HG02588 (cell line): ENCODE results near the gene HEY2.
A peak's percentile ranks its signal among the peaks of the same experiment; 100 is the strongest.
"Not testable (repeated sequence)": the region's sequence is repeated elsewhere in the genome, so short reads cannot be mapped to it uniquely, and the experiment has no call there.

ENCODE experiments used
- ATAC-seq: cut with Tn5 transposase; IDR thresholded peaks from one replicate; pipeline ENCODE4 v1.9.1; 2021; ENCODE audit warnings: mild to moderate bottlenecking, moderate library complexity; ENCODE audit not compliant: unreplicated experiment

The HEY2 gene

GRCh38 chr6:125765944-125766343, 16.5 kb downstream of the HEY2 start:
- no peak for ATAC-seq

- ATAC-seq: no peak
Observed at GRCh38 chr6:125766641-125767040, 17.2 kb downstream of the HEY2 start.

- no peak for ATAC-seq
Observed at GRCh38 chr6:125769147-125769783, 19.8 kb downstream of the HEY2 start.

GRCh38 chr6:125773387-125774341, 24.2 kb downstream of the HEY2 start:
- ATAC-seq: no peak

- ATAC-seq: not testable (repeated sequence)
Observed at GRCh38 chr6:125776107-125776826, 26.8 kb downstream of the HEY2 start.

GRCh38 chr6:125779924-125780539, 30.6 kb downstream of the HEY2 start:
- ATAC-seq: peak; percentile 85

- ATAC-seq: peak; percentile 75
Observed at GRCh38 chr6:125780540-125781313, 31.3 kb downstream of the HEY2 start.

- ATAC-seq: peak; percentile 30
Observed at GRCh38 chr6:125781314-125781868, 32.0 kb downstream of the HEY2 start.

- no peak for ATAC-seq
Observed at GRCh38 chr6:125784365-125784764, 34.9 kb downstream of the HEY2 start.

GRCh38 chr6:125787791-125788190, 38.4 kb downstream of the HEY2 start:
- no peak for ATAC-seq

GRCh38 chr6:125789167-125789566, 39.7 kb downstream of the HEY2 start:
- ATAC-seq: no peak

- peak; percentile 26 for ATAC-seq
Observed at GRCh38 chr6:125789576-125790357, 40.3 kb downstream of the HEY2 start.

- ATAC-seq: peak; percentile 73
Observed at GRCh38 chr6:125790358-125791150, 41.1 kb downstream of the HEY2 start, which contains the start of gene NCOA7. Gene NCOA7, plus strand, starts transcription at chr6:125790960. Its CDS starts 24,395 bp downstream, at chr6:125815355.

GRCh38 chr6:125791151-125791819, 41.9 kb downstream of the HEY2 start:
- ATAC-seq: peak; percentile 22

- ATAC-seq: no peak
Observed at GRCh38 chr6:125791820-125792165, 42.4 kb downstream of the HEY2 start.

GRCh38 chr6:125792172-125792571, 42.7 kb downstream of the HEY2 start:
- ATAC-seq: no peak

- ATAC-seq: no peak
Observed at GRCh38 chr6:125792680-125793079, 43.2 kb downstream of the HEY2 start.

- ATAC-seq: no peak
Observed at GRCh38 chr6:125793280-125793679, 43.8 kb downstream of the HEY2 start.
